Neural crest cell (in vitro differentiated cells): ENCODE measurements around the gene KIAA0753. TPM values are rescaled to one million over a fixed set of nuclear protein-coding genes. Genes with fewer than 3 reads are reported as not detected.
A peak's percentile ranks its signal among the peaks of the same experiment; 100 is the strongest.

Experiments
- DNase-seq: peaks from one replicate; pipeline ENCODE4 v3.0.0; 2021; ENCODE audit warnings: low read depth, mixed read lengths, low spot score
- H3K27ac Mint-ChIP-seq: one replicate; pipeline ENCODE4 v1.8.0; 2021; ENCODE audit warnings: mild to moderate bottlenecking, mixed read lengths; ENCODE audit not compliant: unreplicated experiment
- H3K27me3 Mint-ChIP-seq: 2 replicates; pipeline ENCODE4 v1.8.0; 2021; ENCODE audit warnings: low read depth, mild to moderate bottlenecking, mixed read lengths
- H3K36me3 Mint-ChIP-seq: 2 replicates; pipeline ENCODE4 v1.8.0; 2021; ENCODE audit warnings: low read depth, mild to moderate bottlenecking, mixed read lengths
- H3K4me1 Mint-ChIP-seq: 2 replicates; pipeline ENCODE4 v1.8.0; 2021; ENCODE audit warnings: mixed read lengths
- H3K4me3 Mint-ChIP-seq: one replicate; pipeline ENCODE4 v1.8.0; 2021; ENCODE audit warnings: mild to moderate bottlenecking, mixed read lengths
- H3K9me3 Mint-ChIP-seq: 2 replicates; pipeline ENCODE4 v1.8.0; 2021; ENCODE audit warnings: mixed read lengths
- CTCF ChIP-seq: fragments of 200-600 bp; sonication (generic); conservative IDR thresholded peaks from 2 replicates; pipeline ENCODE4 v1.5.0; 2021; ENCODE audit warnings: antibody characterized with exemption, mild to moderate bottlenecking
- microRNA-seq: library from miRNA; unstranded; fragments of <30 nt; microRNA quantifications from one replicate; pipeline ENCODE4, GENCODE V29; 2020
- total RNA-seq: library from RNA; stranded (reverse); gene quantifications from 2 replicates; pipeline ENCODE4 v1.2.1, GENCODE V29; 2021

The KIAA0753 gene
- total RNA-seq, 1 donor from 2014 or later, result 44.1 TPM

GRCh38 chr17:6534846-6535514, 105.5 kb downstream of the KIAA0753 start:
- TF ChIP-seq CTCF, result no peak
- Mint-ChIP-seq H3K4me3 (no peak overlapping the region), H3K27me3 (no peaks in the 10 kb centered on the region), H3K27ac (no peak overlapping the region), H3K36me3 (no peaks in the 10 kb centered on the region), H3K4me1 (peaks cover 7% of the 10 kb centered on the region), H3K9me3 (no peaks in the 10 kb centered on the region)
- DNase-seq, result no peak

- Mint-ChIP-seq H3K4me1 (peaks cover 4% of the 10 kb centered on the region), H3K27me3 (no peaks in the 10 kb centered on the region), H3K4me3 (no peak overlapping the region), H3K36me3 (no peaks in the 10 kb centered on the region), H3K9me3 (no peaks in the 10 kb centered on the region), H3K27ac (no peak overlapping the region)
- no peak for TF ChIP-seq CTCF
- DNase-seq, result no peak
These were observed 108.0 kb downstream of the KIAA0753 start for GRCh38 chr17:6532441-6532885.

GRCh38 chr17:6531575-6531974, 108.9 kb downstream of the KIAA0753 start:
- no peaks in the 10 kb centered on the region for H3K27me3 Mint-ChIP-seq
- H3K4me1 Mint-ChIP-seq, result peaks cover 4% of the 10 kb centered on the region
- DNase-seq, result no peak
- no peaks in the 10 kb centered on the region for H3K36me3 Mint-ChIP-seq
- TF ChIP-seq CTCF, result no peak
- H3K9me3 Mint-ChIP-seq, result no peaks in the 10 kb centered on the region
- no peak overlapping the region for H3K27ac Mint-ChIP-seq
- no peak overlapping the region for H3K4me3 Mint-ChIP-seq

GRCh38 chr17:6530324-6530920, 110.1 kb downstream of the KIAA0753 start:
- H3K4me3 Mint-ChIP-seq, result no peak overlapping the region
- DNase-seq, result no peak
- no peaks in the 10 kb centered on the region for H3K27me3 Mint-ChIP-seq
- no peak overlapping the region for H3K27ac Mint-ChIP-seq
- peaks cover 4% of the 10 kb centered on the region for H3K4me1 Mint-ChIP-seq
- no peaks in the 10 kb centered on the region for H3K9me3 Mint-ChIP-seq
- TF ChIP-seq CTCF, result no peak
- H3K36me3 Mint-ChIP-seq, result no peaks in the 10 kb centered on the region

GRCh38 chr17:6528557-6528956, 112.0 kb downstream of the KIAA0753 start:
- no peaks in the 10 kb centered on the region for H3K27me3 Mint-ChIP-seq
- DNase-seq, result no peak
- H3K9me3 Mint-ChIP-seq, result no peaks in the 10 kb centered on the region
- H3K4me3 Mint-ChIP-seq, result no peak overlapping the region
- TF ChIP-seq CTCF, result no peak
- peak overlapping the region; percentile 73 for H3K27ac Mint-ChIP-seq
- H3K36me3 Mint-ChIP-seq, result no peaks in the 10 kb centered on the region
- no peaks in the 10 kb centered on the region for H3K4me1 Mint-ChIP-seq

Small RNAs within 50 kb of the gene (microRNA-seq; reads per million reads assigned to microRNA genes)
- not detected for gene MIR4520-1
- not detected for gene MIR4520-2

Other genes with a start within 250 kb of the KIAA0753 start
- not detected in 2 replicates for gene AIPL1, start 205.6 kb downstream of the KIAA0753 start, total RNA-seq
- 115 and 120 TPM in 2 replicates for gene PIMREG, start 196.3 kb downstream of the KIAA0753 start, total RNA-seq
- gene PITPNM3, start 84.2 kb downstream of the KIAA0753 start, total RNA-seq, result 1.3 and 1.4 TPM in 2 replicates
- 112 and 117 TPM in 2 replicates for gene TXNDC17, start 349 bp upstream of the KIAA0753 start, total RNA-seq
- gene MED31, start 10.9 kb upstream of the KIAA0753 start, total RNA-seq, result 23.0 and 27.7 TPM in 2 replicates
- 3.2 and 3.7 TPM in 2 replicates for gene C17orf100, start 11.1 kb upstream of the KIAA0753 start, total RNA-seq
- gene SLC13A5, start 72.7 kb upstream of the KIAA0753 start, total RNA-seq, result 0.43 and 0.54 TPM in 2 replicates
- gene XAF1, start 115.3 kb upstream of the KIAA0753 start, total RNA-seq, result not detected in 2 replicates
- not detected in 2 replicates for gene FBXO39, start 135.5 kb upstream of the KIAA0753 start, total RNA-seq
- gene TEKT1, start 191.0 kb upstream of the KIAA0753 start, total RNA-seq, result not detected in 2 replicates